ENCODE results near the gene NPW.

Gene NPW

DNA sequence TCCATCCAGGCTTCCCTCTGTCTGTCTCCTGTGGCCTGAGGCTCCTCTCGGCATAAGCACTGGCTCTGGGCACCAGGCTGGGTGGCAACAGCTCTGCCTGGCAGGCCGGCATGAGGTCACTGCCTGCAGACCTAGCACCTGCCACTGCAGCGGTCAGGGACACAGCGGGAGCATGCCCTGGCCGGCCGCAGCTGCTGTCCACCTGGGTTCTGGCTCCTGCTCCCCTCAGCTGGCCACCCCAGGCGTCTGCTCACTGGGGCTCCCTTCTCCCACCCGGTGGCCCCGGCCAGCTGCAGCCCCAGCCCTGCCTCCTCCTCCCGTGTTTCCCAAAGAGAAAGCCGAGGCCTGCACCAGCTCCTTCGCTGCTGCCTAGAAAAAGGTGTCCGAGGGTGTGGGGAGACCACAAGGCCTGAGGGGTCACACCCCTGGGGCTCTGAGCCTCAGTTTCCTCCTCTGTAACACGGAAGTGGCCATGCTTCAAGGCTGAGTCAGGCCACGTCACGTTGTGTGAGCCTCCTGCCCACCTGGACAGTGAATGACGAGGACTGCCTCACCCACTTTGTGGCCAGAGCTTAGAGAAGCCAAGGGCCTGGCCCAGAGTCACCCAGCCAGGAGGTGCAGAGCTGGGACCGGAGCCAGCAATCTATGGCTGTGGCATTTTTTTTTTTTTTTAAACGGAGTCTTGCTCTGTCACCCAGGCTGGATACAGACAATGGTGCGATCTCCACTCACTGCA, 21.4 kb downstream of the NPW start:
- H3K4me1 ChIP-seq (ENCODE audit: control extremely low read depth in 1 of 4, control insufficient read depth in 4 of 4, insufficient read depth in 4 of 4, low read length in 3 of 4): peaks cover 0 to 26% (median 19%) of the 10 kb centered on the region in 4 experiments
- no peaks in the 10 kb centered on the region for H3K27me3 ChIP-seq (replicated peaks in 2 of 5; ENCODE audit: control insufficient read depth in 4 of 5, insufficient read depth in 5 of 5, low read length in 4 of 5)
- no peak for DNase-seq
- H3K27ac ChIP-seq (ENCODE audit: insufficient read depth in 1 of 2, low read depth in 1 of 2, low read length in 2 of 2, poor library complexity in 1 of 2, severe bottlenecking in 2 of 2): no peak overlapping the region
- H3K4me3 ChIP-seq (ENCODE audit: control insufficient read depth in 1 of 7, extremely low read depth in 1 of 7, insufficient read depth in 4 of 7, low read depth in 2 of 7, low read length in 6 of 7): no peak overlapping the region
- POLR2A ChIA-PET: interaction anchor here (0.6 kb wide), 1 partner anchor 509 kb away, joined by 3 read pairs; no protein-coding TSS in a partner anchor
- H3K9me3 ChIP-seq (ENCODE audit: control extremely low read depth in 1 of 5, control insufficient read depth in 4 of 5, insufficient read depth in 2 of 5, low read depth in 1 of 5, low read length in 4 of 5): no peaks in the 10 kb centered on the region
- 97% methylated on average over 15 of the region's 20 CpGs for WGBS (ENCODE audit: insufficient coverage)
- peaks cover 0 to 13% (median 3%) of the 10 kb centered on the region in 4 experiments for H3K36me3 ChIP-seq (ENCODE audit: control insufficient read depth in 4 of 4, insufficient read depth in 4 of 4, low read length in 3 of 4)
- CTCF ChIA-PET: interaction anchor here (1.0 to 1.7 kb wide), 4 partner anchors 11 to 35 kb away, joined by 3 to 4 read pairs (median 4); no protein-coding TSS in a partner anchor

DNA sequence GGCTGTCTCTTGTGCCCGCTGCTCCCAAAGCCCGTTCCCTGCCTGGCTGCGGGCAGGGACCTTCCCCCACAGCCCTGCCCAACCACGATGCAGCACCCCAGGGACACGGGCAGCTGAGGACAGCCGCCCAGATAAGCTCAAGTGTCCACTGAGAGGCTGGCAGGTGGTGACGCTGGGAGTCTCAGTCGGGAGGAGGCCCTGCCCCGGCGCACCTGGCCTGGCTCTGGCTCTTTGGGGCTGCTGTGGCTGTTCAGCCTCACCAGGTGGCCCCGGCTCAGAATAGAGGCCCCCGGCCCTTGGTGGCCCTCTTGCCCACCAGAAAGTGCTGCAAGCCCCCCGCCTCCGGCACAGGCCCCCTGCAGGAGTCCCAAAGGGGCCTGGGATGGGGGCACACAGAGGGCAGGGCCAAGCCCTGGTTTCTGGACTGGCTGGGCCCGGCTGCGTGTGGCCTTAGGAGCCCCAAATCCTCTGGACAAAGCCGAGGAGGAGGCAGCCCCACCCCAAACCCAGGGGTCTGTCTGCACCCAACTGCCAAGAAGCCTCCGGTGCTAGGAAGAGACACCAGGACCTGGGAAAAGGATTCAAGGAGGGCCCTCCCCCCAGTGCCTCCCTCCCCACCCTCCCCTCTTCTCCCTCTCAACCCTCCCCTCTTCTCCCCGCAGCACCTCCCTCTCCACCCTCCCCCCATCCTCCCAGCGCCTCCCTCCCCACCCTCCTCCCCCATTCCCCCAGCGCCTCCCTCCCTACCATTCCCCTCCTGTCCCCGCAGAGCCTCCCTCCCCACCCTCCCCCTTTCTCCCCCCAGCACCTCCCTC, 22.8 kb downstream of the NPW start:
- H3K27me3 ChIP-seq (replicated peaks in 2 of 5; ENCODE audit: control insufficient read depth in 4 of 5, insufficient read depth in 5 of 5, low read length in 4 of 5): no peaks in the 10 kb centered on the region
- peaks cover 0 to 40% (median 30%) of the 10 kb centered on the region in 4 experiments for H3K4me1 ChIP-seq (ENCODE audit: control extremely low read depth in 1 of 4, control insufficient read depth in 4 of 4, insufficient read depth in 4 of 4, low read length in 3 of 4)
- DNase-seq: no peak
- WGBS (ENCODE audit: insufficient coverage): 91% methylated on average over 13 of the region's 22 CpGs
- H3K4me3 ChIP-seq (ENCODE audit: control insufficient read depth in 1 of 7, extremely low read depth in 1 of 7, insufficient read depth in 4 of 7, low read depth in 2 of 7, low read length in 6 of 7): no peak overlapping the region
- CTCF ChIA-PET: interaction anchor here (1.0 kb wide), 1 partner anchor 12 kb away, joined by 3 read pairs; no protein-coding TSS in a partner anchor
- H3K9me3 ChIP-seq (ENCODE audit: control extremely low read depth in 1 of 5, control insufficient read depth in 4 of 5, insufficient read depth in 2 of 5, low read depth in 1 of 5, low read length in 4 of 5): no peaks in the 10 kb centered on the region
- POLR2A ChIA-PET: no interaction called here
- no peak overlapping the region for H3K27ac ChIP-seq (ENCODE audit: insufficient read depth in 1 of 2, low read depth in 1 of 2, low read length in 2 of 2, poor library complexity in 1 of 2, severe bottlenecking in 2 of 2)
- H3K36me3 ChIP-seq (ENCODE audit: control insufficient read depth in 4 of 4, insufficient read depth in 4 of 4, low read length in 3 of 4): peaks cover 0 to 13% (median 3%) of the 10 kb centered on the region in 4 experiments

- H3K4me1 ChIP-seq (ENCODE audit: control extremely low read depth in 1 of 4, control insufficient read depth in 4 of 4, insufficient read depth in 4 of 4, low read length in 3 of 4): peaks cover 0 to 41% (median 31%) of the 10 kb centered on the region in 4 experiments
- H3K4me3 ChIP-seq (ENCODE audit: control insufficient read depth in 1 of 7, extremely low read depth in 1 of 7, insufficient read depth in 4 of 7, low read depth in 2 of 7, low read length in 6 of 7): no peak overlapping the region
- no peaks in the 10 kb centered on the region for H3K27me3 ChIP-seq (replicated peaks in 2 of 5; ENCODE audit: control insufficient read depth in 4 of 5, insufficient read depth in 5 of 5, low read length in 4 of 5)
- CTCF ChIA-PET: interaction anchor here (0.7 to 1.5 kb wide), 3 partner anchors 11 to 97 kb away, joined by 3 to 4 read pairs (median 3); no protein-coding TSS in a partner anchor
- peaks cover 0 to 13% (median 3%) of the 10 kb centered on the region in 4 experiments for H3K36me3 ChIP-seq (ENCODE audit: control insufficient read depth in 4 of 4, insufficient read depth in 4 of 4, low read length in 3 of 4)
- POLR2A ChIA-PET: no interaction called here
- H3K9me3 ChIP-seq (ENCODE audit: control extremely low read depth in 1 of 5, control insufficient read depth in 4 of 5, insufficient read depth in 2 of 5, low read depth in 1 of 5, low read length in 4 of 5): no peaks in the 10 kb centered on the region
- DNase-seq: no peak
- WGBS (ENCODE audit: insufficient coverage): 90% methylated on average over 8 of the region's 11 CpGs
- H3K27ac ChIP-seq (ENCODE audit: insufficient read depth in 1 of 2, low read depth in 1 of 2, low read length in 2 of 2, poor library complexity in 1 of 2, severe bottlenecking in 2 of 2): no peak overlapping the region
Observed at GRCh38 chr16:2042986-2043666, 23.5 kb downstream of the NPW start.

- WGBS (ENCODE audit: insufficient coverage): 48% methylated on average over 16 of the region's 26 CpGs
- peaks cover 0 to 13% (median 3%) of the 10 kb centered on the region in 4 experiments for H3K36me3 ChIP-seq (ENCODE audit: control insufficient read depth in 4 of 4, insufficient read depth in 4 of 4, low read length in 3 of 4)
- H3K4me3 ChIP-seq (ENCODE audit: control insufficient read depth in 1 of 7, extremely low read depth in 1 of 7, insufficient read depth in 4 of 7, low read depth in 2 of 7, low read length in 6 of 7): peak overlapping the region in 3 of 7 experiments; percentile 36 to 50 (median 50)
- H3K27me3 ChIP-seq (replicated peaks in 2 of 5; ENCODE audit: control insufficient read depth in 4 of 5, insufficient read depth in 5 of 5, low read length in 4 of 5): no peaks in the 10 kb centered on the region
- ChIA-PET CTCF (interaction anchor here (0.7 to 1.5 kb wide), 4 partner anchors 12 to 97 kb away, joined by 3 to 4 read pairs (median 3); no protein-coding TSS in a partner anchor), POLR2A (no interaction called here)
- DNase-seq: peak in 2 of 3 donors; percentile 61 to 62
- no peaks in the 10 kb centered on the region for H3K9me3 ChIP-seq (ENCODE audit: control extremely low read depth in 1 of 5, control insufficient read depth in 4 of 5, insufficient read depth in 2 of 5, low read depth in 1 of 5, low read length in 4 of 5)
- H3K27ac ChIP-seq (ENCODE audit: insufficient read depth in 1 of 2, low read depth in 1 of 2, low read length in 2 of 2, poor library complexity in 1 of 2, severe bottlenecking in 2 of 2): no peak overlapping the region
- H3K4me1 ChIP-seq (ENCODE audit: control extremely low read depth in 1 of 4, control insufficient read depth in 4 of 4, insufficient read depth in 4 of 4, low read length in 3 of 4): peaks cover 2 to 48% (median 38%) of the 10 kb centered on the region in 4 experiments
Observed at GRCh38 chr16:2043667-2044451, 24.3 kb downstream of the NPW start.

DNA sequence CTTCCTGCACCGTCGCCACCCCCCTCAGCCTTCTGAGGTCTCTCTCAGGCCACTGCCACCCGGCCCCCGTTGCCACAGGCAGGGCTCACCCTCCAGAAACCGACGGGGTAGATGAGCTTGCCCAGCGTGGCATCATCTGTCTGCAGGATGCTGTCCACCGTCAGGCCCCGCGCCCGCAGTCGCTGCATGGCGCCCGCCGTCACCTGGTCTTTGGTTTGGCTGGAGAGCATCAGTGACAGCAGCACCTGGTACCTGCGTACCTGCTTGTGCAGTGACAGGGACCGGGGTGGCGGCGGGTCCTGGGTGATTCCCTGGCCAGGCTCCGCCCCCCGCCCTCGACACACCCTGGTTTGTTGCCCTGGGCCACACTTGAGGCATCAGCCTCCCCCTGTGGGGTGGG, 25.0 kb downstream of the NPW start:
- H3K36me3 ChIP-seq (ENCODE audit: control insufficient read depth in 4 of 4, insufficient read depth in 4 of 4, low read length in 3 of 4): peaks cover 0 to 13% (median 3%) of the 10 kb centered on the region in 4 experiments
- H3K9me3 ChIP-seq (ENCODE audit: control extremely low read depth in 1 of 5, control insufficient read depth in 4 of 5, insufficient read depth in 2 of 5, low read depth in 1 of 5, low read length in 4 of 5): no peaks in the 10 kb centered on the region
- ChIA-PET POLR2A (interaction anchor here (0.7 kb wide), 1 partner anchor 11 kb away, joined by 3 read pairs; no protein-coding TSS in a partner anchor), CTCF (interaction anchor here (1.3 to 1.5 kb wide), 2 partner anchors 21 to 96 kb away, joined by 3 to 4 read pairs; no protein-coding TSS in a partner anchor)
- H3K4me3 ChIP-seq (ENCODE audit: control insufficient read depth in 1 of 7, extremely low read depth in 1 of 7, insufficient read depth in 4 of 7, low read depth in 2 of 7, low read length in 6 of 7): peak overlapping the region in 3 of 7 experiments; percentile 36 to 50 (median 50)
- DNase-seq: no peak
- H3K27me3 ChIP-seq (replicated peaks in 2 of 5; ENCODE audit: control insufficient read depth in 4 of 5, insufficient read depth in 5 of 5, low read length in 4 of 5): no peaks in the 10 kb centered on the region
- 97% methylated on average over 7 of the region's 22 CpGs for WGBS (ENCODE audit: insufficient coverage)
- H3K4me1 ChIP-seq (ENCODE audit: control extremely low read depth in 1 of 4, control insufficient read depth in 4 of 4, insufficient read depth in 4 of 4, low read length in 3 of 4): peaks cover 2 to 48% (median 36%) of the 10 kb centered on the region in 4 experiments
- H3K27ac ChIP-seq (ENCODE audit: insufficient read depth in 1 of 2, low read depth in 1 of 2, low read length in 2 of 2, poor library complexity in 1 of 2, severe bottlenecking in 2 of 2): no peak overlapping the region

Measured in common myeloid progenitor, CD34-positive (primary cell).